Trophoblast cell (in vitro differentiated cells and primary cell): Measurements from ENCODE around the gene TMEM181.

Experiments
- DNase-seq, 2 donors: peaks; one replicate each; pipeline ENCODE4 v3.0.0-alpha.2; 2016
- H2AFZ ChIP-seq: 2 replicates; pipeline ENCODE4 v1.6.1; 2013; ENCODE audit warnings: low read length, moderate library complexity, mild to moderate bottlenecking; ENCODE audit not compliant: insufficient read depth, poor library complexity
- H2AK5ac ChIP-seq: 2 replicates; pipeline ENCODE4 v1.6.1; 2013; ENCODE audit warnings: mild to moderate bottlenecking, low read length
- H2BK120ac ChIP-seq: 2 replicates; pipeline ENCODE4 v1.6.1; 2013; ENCODE audit warnings: low read length, mild to moderate bottlenecking, moderate library complexity; ENCODE audit not compliant: insufficient read depth, poor library complexity
- H2BK12ac ChIP-seq: 2 replicates; pipeline ENCODE4 v1.6.1; 2013; ENCODE audit warnings: mild to moderate bottlenecking, low read length, moderate library complexity
- H2BK5ac ChIP-seq: 2 replicates; pipeline ENCODE4 v1.6.1; 2013; ENCODE audit warnings: low read length, low read depth, moderate library complexity, mild to moderate bottlenecking; ENCODE audit not compliant: poor library complexity
- H3K14ac ChIP-seq: 2 replicates; pipeline ENCODE4 v1.6.1; 2013; ENCODE audit warnings: mild to moderate bottlenecking, low read length
- H3K18ac ChIP-seq: 2 replicates; pipeline ENCODE4 v1.6.1; 2013; ENCODE audit warnings: mild to moderate bottlenecking, low read length
- H3K23ac ChIP-seq: 2 replicates; pipeline ENCODE4 v1.6.1; 2013; ENCODE audit warnings: low read length
- H3K27ac ChIP-seq: 2 replicates; pipeline ENCODE4 v1.5.1; 2013; ENCODE audit warnings: low read depth, mild to moderate bottlenecking, inconsistent platforms, low read length, moderate library complexity
- H3K27me3 ChIP-seq: 2 replicates; pipeline ENCODE4 v1.6.1; 2013; ENCODE audit warnings: inconsistent platforms, mild to moderate bottlenecking, low read length, moderate library complexity; ENCODE audit not compliant: insufficient read depth
- H3K36me3 ChIP-seq, 2 experiments: 1 replicate in 1 of 2; 2 replicates in 1 of 2; pipeline ENCODE4 v1.6.1; 2013; ENCODE audit warnings: low read length in 2 of 2, mild to moderate bottlenecking in 2 of 2, moderate library complexity in 1 of 2; ENCODE audit not compliant: insufficient read depth in 2 of 2, control insufficient read depth in 1 of 2
- H3K4ac ChIP-seq: 2 replicates; pipeline ENCODE4 v1.6.1; 2013; ENCODE audit warnings: low read depth, mild to moderate bottlenecking, low read length, moderate library complexity
- H3K4me1 ChIP-seq, 2 experiments: 1 replicate in 1 of 2; 2 replicates in 1 of 2; pipeline ENCODE4 v1.6.1; 2013; ENCODE audit warnings: low read length in 2 of 2, mild to moderate bottlenecking in 2 of 2, moderate library complexity in 1 of 2; ENCODE audit not compliant: insufficient read depth in 2 of 2, control insufficient read depth in 1 of 2
- H3K4me2 ChIP-seq: 2 replicates; pipeline ENCODE4 v1.6.1; 2013; ENCODE audit warnings: inconsistent platforms, mild to moderate bottlenecking, low read length, moderate library complexity
- H3K4me3 ChIP-seq: 2 replicates; pipeline ENCODE4 v1.5.1; 2013; ENCODE audit warnings: mild to moderate bottlenecking, low read depth, low read length, inconsistent platforms
- H3K79me1 ChIP-seq: one replicate; pipeline ENCODE4 v1.6.1; 2013; ENCODE audit warnings: low read length
- H3K79me2 ChIP-seq: 2 replicates; pipeline ENCODE4 v1.6.1; 2013; ENCODE audit warnings: low read length, mild to moderate bottlenecking; ENCODE audit not compliant: control insufficient read depth, insufficient read depth, poor library complexity
- H3K9ac ChIP-seq: 2 replicates; pipeline ENCODE4 v1.6.1; 2013; ENCODE audit warnings: mild to moderate bottlenecking, low read length
- H3K9me3 ChIP-seq: 2 replicates; pipeline ENCODE4 v1.6.1; 2013; ENCODE audit warnings: low read depth, mild to moderate bottlenecking, control low read depth, inconsistent platforms, low read length; ENCODE audit not compliant: insufficient read depth
- H4K12ac ChIP-seq: 2 replicates; pipeline ENCODE4 v1.6.1; 2013; ENCODE audit warnings: low read depth, mild to moderate bottlenecking, low read length, moderate library complexity
- H4K8ac ChIP-seq: 2 replicates; pipeline ENCODE4 v1.6.1; 2013; ENCODE audit warnings: low read depth, mild to moderate bottlenecking, low read length, moderate library complexity
- H4K91ac ChIP-seq: one replicate; pipeline ENCODE4 v1.6.1; 2013; ENCODE audit warnings: low read depth, mild to moderate bottlenecking, low read length, moderate library complexity
- WGBS: extraction: QIAGEN DNeasy Blood & Tissue Kit; methylation state at CpG from one replicate; pipeline ENCODE4 v1.1.7; 2013; ENCODE audit warnings: missing lambda C conversion rate; ENCODE audit not compliant: insufficient read length, insufficient coverage; ENCODE audit errors: extremely low coverage; 5-methylcytosine and 5-hydroxymethylcytosine counted together

TMEM181 gene

GRCh38 chr6:158516098-158516497, 43.8 kb upstream of the TMEM181 start:
- Histone ChIP-seq H2BK5ac (no peak overlapping the region), H4K12ac (no peak overlapping the region), H4K8ac (no peak overlapping the region), H3K23ac (no peak overlapping the region), H3K4me2 (no peak overlapping the region), H2AFZ (no peak overlapping the region), H3K4me3 (no peak overlapping the region), H3K36me3 (peaks cover 4 to 9% of the 10 kb centered on the region in 2 experiments), H3K4ac (no peak overlapping the region), H2BK12ac (no peak overlapping the region), H3K14ac (no peak overlapping the region), H4K91ac (no peak overlapping the region), H2BK120ac (no peak overlapping the region), H3K27ac (no peak overlapping the region), H3K79me1 (no peaks in the 10 kb centered on the region), H2AK5ac (no peak overlapping the region), H3K79me2 (no peaks in the 10 kb centered on the region), H3K4me1 (peaks cover 0 to 2% of the 10 kb centered on the region in 2 experiments), H3K9me3 (peaks cover 2% of the 10 kb centered on the region), H3K27me3 (no peaks in the 10 kb centered on the region), H3K18ac (no peak overlapping the region), H3K9ac (no peak overlapping the region)
- DNase-seq = no peak
- no CpG with 5 or more reads among the region's 33 CpGs for WGBS

DNA sequence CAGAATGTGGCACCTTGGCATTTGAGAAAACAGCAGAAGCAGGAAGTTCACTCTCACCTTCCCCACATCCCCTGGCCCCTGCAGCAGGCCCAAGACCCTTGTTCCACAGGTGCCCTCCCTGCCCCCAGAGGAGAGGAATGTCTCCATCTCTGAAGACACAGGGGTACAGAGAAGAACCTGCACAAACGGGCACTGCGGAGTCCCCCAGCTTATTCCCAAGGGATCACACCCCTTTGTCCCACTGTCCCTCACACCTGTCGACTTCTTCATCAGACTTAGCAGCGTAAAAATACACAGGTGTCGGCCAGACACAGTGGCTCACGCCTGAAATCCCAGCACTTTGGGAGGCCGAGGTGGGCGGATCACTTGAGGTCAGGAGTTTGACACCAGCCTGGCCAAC, 42.9 kb upstream of the TMEM181 start:
- Histone ChIP-seq H3K9ac (no peak overlapping the region), H2AFZ (no peak overlapping the region), H2BK120ac (no peak overlapping the region), H3K4me2 (no peak overlapping the region), H2AK5ac (no peak overlapping the region), H2BK5ac (no peak overlapping the region), H4K8ac (no peak overlapping the region), H3K18ac (no peak overlapping the region), H3K79me1 (no peaks in the 10 kb centered on the region), H3K79me2 (no peaks in the 10 kb centered on the region), H4K91ac (no peak overlapping the region), H3K4me3 (no peak overlapping the region), H3K27me3 (no peaks in the 10 kb centered on the region), H3K9me3 (peaks cover 2% of the 10 kb centered on the region), H3K14ac (no peak overlapping the region), H3K23ac (peak overlapping the region; percentile 7), H3K4ac (no peak overlapping the region), H4K12ac (no peak overlapping the region), H2BK12ac (no peak overlapping the region), H3K4me1 (peaks cover 0 to 2% of the 10 kb centered on the region in 2 experiments), H3K36me3 (peaks cover 4 to 9% of the 10 kb centered on the region in 2 experiments), H3K27ac (no peak overlapping the region)
- DNase-seq = no peak
- no CpG with 5 or more reads among the region's 8 CpGs for WGBS

GRCh38 chr6:158517581-158517980, 42.3 kb upstream of the TMEM181 start:
- H3K36me3 ChIP-seq = peaks cover 4 to 9% of the 10 kb centered on the region in 2 experiments
- H3K4me2 ChIP-seq = no peak overlapping the region
- H2AFZ ChIP-seq = no peak overlapping the region

GRCh38 chr6:158518191-158519127, 41.4 kb upstream of the TMEM181 start:
- peak; percentile 47 to 69 for DNase-seq
- H4K8ac ChIP-seq = no peak overlapping the region
- no peaks in the 10 kb centered on the region for H3K27me3 ChIP-seq
- no peak overlapping the region for H4K12ac ChIP-seq
- no peak overlapping the region for H2AK5ac ChIP-seq
- no peak overlapping the region for H2BK12ac ChIP-seq
- peaks cover 0 to 2% of the 10 kb centered on the region in 2 experiments for H3K4me1 ChIP-seq
- H3K4me3 ChIP-seq = no peak overlapping the region
- H2AFZ ChIP-seq = no peak overlapping the region
- H3K9me3 ChIP-seq = peaks cover 2% of the 10 kb centered on the region
- no peak overlapping the region for H3K27ac ChIP-seq
- peak overlapping the region; percentile 70 for H3K4me2 ChIP-seq
- H3K36me3 ChIP-seq = peaks cover 3 to 9% of the 10 kb centered on the region in 2 experiments
- H3K79me2 ChIP-seq = no peaks in the 10 kb centered on the region
- no peak overlapping the region for H3K14ac ChIP-seq
- no peak overlapping the region for H3K4ac ChIP-seq
- no peak overlapping the region for H3K9ac ChIP-seq
- H3K79me1 ChIP-seq = no peaks in the 10 kb centered on the region
- WGBS = no CpG with 5 or more reads among the region's 18 CpGs
- H3K23ac ChIP-seq = no peak overlapping the region
- no peak overlapping the region for H3K18ac ChIP-seq
- no peak overlapping the region for H2BK120ac ChIP-seq
- H4K91ac ChIP-seq = no peak overlapping the region
- H2BK5ac ChIP-seq = no peak overlapping the region

More at GRCh38 chr6:158517581-158517980, 42.3 kb upstream of the TMEM181 start:
- peak; percentile 86 to 88 for DNase-seq
- H4K8ac ChIP-seq = no peak overlapping the region
- H3K79me2 ChIP-seq = no peaks in the 10 kb centered on the region
- H3K9ac ChIP-seq = no peak overlapping the region
- H3K4me3 ChIP-seq = no peak overlapping the region
- no peak overlapping the region for H2AK5ac ChIP-seq
- H3K27me3 ChIP-seq = no peaks in the 10 kb centered on the region
- H4K12ac ChIP-seq = no peak overlapping the region
- no peak overlapping the region for H3K18ac ChIP-seq
- H4K91ac ChIP-seq = no peak overlapping the region
- H3K14ac ChIP-seq = no peak overlapping the region
- no peak overlapping the region for H3K4ac ChIP-seq
- WGBS = no CpG with 5 or more reads among the region's 5 CpGs
- no peak overlapping the region for H3K23ac ChIP-seq
- no peak overlapping the region for H2BK5ac ChIP-seq
- no peak overlapping the region for H3K27ac ChIP-seq
- peaks cover 2% of the 10 kb centered on the region for H3K9me3 ChIP-seq
- no peak overlapping the region for H2BK120ac ChIP-seq
- H2BK12ac ChIP-seq = no peak overlapping the region
- H3K79me1 ChIP-seq = no peaks in the 10 kb centered on the region
- peaks cover 0 to 2% of the 10 kb centered on the region in 2 experiments for H3K4me1 ChIP-seq
